Activated CD4-positive, alpha-beta T cell treated with anti-CD3 and anti-CD28 coated beads, Interleukin-2, amount 10 ng/mL, durations not matched to agents 7 days and 5 days (primary cell): ENCODE results near the gene CHODL. TPM values are rescaled to one million over a fixed set of nuclear protein-coding genes. Genes with fewer than 3 reads are reported as not detected.

Source experiments
- CTCF ChIA-PET: fragments of 350-600 bp; sonication (Branson Sonifier 250); formaldehyde crosslinking; loops from one replicate; lab custom pipeline; 2021; ENCODE audit warnings: antibody characterized with exemption; lab: Charles Lee
- POLR2A ChIA-PET: fragments of 350-600 bp; sonication (Branson Sonifier 250); formaldehyde crosslinking; loops from one replicate; lab custom pipeline; 2021; ENCODE audit warnings: antibody characterized with exemption; lab: Charles Lee
- DNase-seq: peaks from one replicate; pipeline ENCODE4 v3.0.0-alpha.2; 2020
- H3K27ac Mint-ChIP-seq: one replicate; pipeline ENCODE4 v1.8.0; 2021; ENCODE audit warnings: mild to moderate bottlenecking, moderate library complexity, mixed read lengths
- H3K27me3 Mint-ChIP-seq: one replicate; pipeline ENCODE4 v1.8.0; 2021; ENCODE audit warnings: mixed read lengths
- H3K36me3 Mint-ChIP-seq: one replicate; pipeline ENCODE4 v1.8.0; 2021; ENCODE audit warnings: low read depth, mixed read lengths
- H3K4me1 Mint-ChIP-seq: one replicate; pipeline ENCODE4 v1.8.0; 2021; ENCODE audit warnings: mixed read lengths
- H3K4me3 Mint-ChIP-seq: one replicate; pipeline ENCODE4 v1.8.0; 2021; ENCODE audit warnings: mild to moderate bottlenecking, moderate library complexity, mixed read lengths
- H3K9me3 Mint-ChIP-seq: one replicate; pipeline ENCODE4 v1.8.0; 2021; ENCODE audit warnings: mixed read lengths
- total RNA-seq, 2 experiments: library from RNA; stranded (reverse); gene quantifications; one replicate each; pipeline ENCODE4 v1.2.3, GENCODE V29; 2021

Gene CHODL
- total RNA-seq, 2 experiments from 2014 or later: 0.15 to 0.22 TPM

GRCh38 chr21:18253221-18253620 is 8.6 kb downstream of the CHODL start:
- POLR2A ChIA-PET: no interaction called here
- CTCF ChIA-PET: interaction anchor here (0.5 kb wide), 1 partner anchor 104 kb away, joined by 4 read pairs; no protein-coding TSS in a partner anchor

GRCh38 chr21:18253799-18254198 is 9.2 kb downstream of the CHODL start:
- no peaks in the 10 kb centered on the region for H3K27me3 Mint-ChIP-seq
- CTCF ChIA-PET: no interaction called here
- H3K4me3 Mint-ChIP-seq: no peak overlapping the region
- no peaks in the 10 kb centered on the region for H3K4me1 Mint-ChIP-seq
- no peak overlapping the region for H3K27ac Mint-ChIP-seq
- no peaks in the 10 kb centered on the region for H3K9me3 Mint-ChIP-seq
- no peak for DNase-seq
- POLR2A ChIA-PET: no interaction called here
- no peaks in the 10 kb centered on the region for H3K36me3 Mint-ChIP-seq

More at GRCh38 chr21:18253221-18253620, 8.6 kb downstream of the CHODL start:
- Mint-ChIP-seq H3K4me1 (no peaks in the 10 kb centered on the region), H3K27ac (no peak overlapping the region), H3K4me3 (no peak overlapping the region), H3K36me3 (no peaks in the 10 kb centered on the region), H3K27me3 (no peaks in the 10 kb centered on the region), H3K9me3 (no peaks in the 10 kb centered on the region)
- no peak for DNase-seq

- CTCF ChIA-PET: no interaction called here
- POLR2A ChIA-PET: no interaction called here
- Mint-ChIP-seq H3K4me1 (no peaks in the 10 kb centered on the region), H3K27ac (no peak overlapping the region), H3K4me3 (no peak overlapping the region), H3K36me3 (no peaks in the 10 kb centered on the region), H3K27me3 (no peaks in the 10 kb centered on the region), H3K9me3 (no peaks in the 10 kb centered on the region)
- DNase-seq: no peak
These were observed 21.3 kb downstream of the CHODL start for GRCh38 chr21:18265944-18266343.

GRCh38 chr21:18267496-18267895 is 22.9 kb downstream of the CHODL start:
- ChIA-PET CTCF (no interaction called here), POLR2A (no interaction called here)
- no peak overlapping the region for H3K4me3 Mint-ChIP-seq
- H3K27me3 Mint-ChIP-seq: no peaks in the 10 kb centered on the region
- no peaks in the 10 kb centered on the region for H3K36me3 Mint-ChIP-seq
- H3K4me1 Mint-ChIP-seq: no peaks in the 10 kb centered on the region
- H3K9me3 Mint-ChIP-seq: peaks cover 2% of the 10 kb centered on the region
- no peak for DNase-seq
- H3K27ac Mint-ChIP-seq: no peak overlapping the region

- no peaks in the 10 kb centered on the region for H3K4me1 Mint-ChIP-seq
- no peak overlapping the region for H3K27ac Mint-ChIP-seq
- H3K9me3 Mint-ChIP-seq: peaks cover 2% of the 10 kb centered on the region
- ChIA-PET POLR2A (no interaction called here), CTCF (no interaction called here)
- no peak overlapping the region for H3K4me3 Mint-ChIP-seq
- H3K36me3 Mint-ChIP-seq: no peaks in the 10 kb centered on the region
- no peak for DNase-seq
- H3K27me3 Mint-ChIP-seq: no peaks in the 10 kb centered on the region
These were observed 24.3 kb downstream of the CHODL start for GRCh38 chr21:18268906-18269305.

- no peak for DNase-seq
- H3K9me3 Mint-ChIP-seq: peaks cover 2% of the 10 kb centered on the region
- no peaks in the 10 kb centered on the region for H3K36me3 Mint-ChIP-seq
- H3K27me3 Mint-ChIP-seq: no peaks in the 10 kb centered on the region
- POLR2A ChIA-PET: no interaction called here
- no peaks in the 10 kb centered on the region for H3K4me1 Mint-ChIP-seq
- no peak overlapping the region for H3K27ac Mint-ChIP-seq
- H3K4me3 Mint-ChIP-seq: no peak overlapping the region
- CTCF ChIA-PET: no interaction called here
These were observed 25.2 kb downstream of the CHODL start for GRCh38 chr21:18269856-18270255.

GRCh38 chr21:18273400-18273799 is 28.8 kb downstream of the CHODL start:
- H3K27me3 Mint-ChIP-seq: no peaks in the 10 kb centered on the region
- H3K4me1 Mint-ChIP-seq: no peaks in the 10 kb centered on the region
- no peak overlapping the region for H3K4me3 Mint-ChIP-seq
- H3K9me3 Mint-ChIP-seq: peaks cover 2% of the 10 kb centered on the region
- no peak for DNase-seq
- H3K36me3 Mint-ChIP-seq: no peaks in the 10 kb centered on the region
- ChIA-PET POLR2A (no interaction called here), CTCF (no interaction called here)
- no peak overlapping the region for H3K27ac Mint-ChIP-seq

GRCh38 chr21:18274370-18274769 is 29.7 kb downstream of the CHODL start:
- ChIA-PET CTCF (no interaction called here), POLR2A (no interaction called here)
- no peak for DNase-seq
- Mint-ChIP-seq H3K9me3 (peaks cover 2% of the 10 kb centered on the region), H3K27ac (no peak overlapping the region), H3K4me3 (no peak overlapping the region), H3K4me1 (no peaks in the 10 kb centered on the region), H3K27me3 (no peaks in the 10 kb centered on the region), H3K36me3 (no peaks in the 10 kb centered on the region)

- Mint-ChIP-seq H3K9me3 (peaks cover 2% of the 10 kb centered on the region), H3K36me3 (no peaks in the 10 kb centered on the region), H3K4me1 (no peaks in the 10 kb centered on the region), H3K27me3 (no peaks in the 10 kb centered on the region), H3K4me3 (no peak overlapping the region), H3K27ac (no peak overlapping the region)
- POLR2A ChIA-PET: no interaction called here
- no peak for DNase-seq
- CTCF ChIA-PET: no interaction called here
These were observed 31.1 kb downstream of the CHODL start for GRCh38 chr21:18275781-18276180.

GRCh38 chr21:18285379-18285778 is 40.7 kb downstream of the CHODL start:
- H3K4me1 Mint-ChIP-seq: no peaks in the 10 kb centered on the region
- H3K27me3 Mint-ChIP-seq: no peaks in the 10 kb centered on the region
- H3K27ac Mint-ChIP-seq: no peak overlapping the region
- POLR2A ChIA-PET: no interaction called here
- H3K36me3 Mint-ChIP-seq: no peaks in the 10 kb centered on the region
- no peak overlapping the region for H3K4me3 Mint-ChIP-seq
- DNase-seq: no peak
- CTCF ChIA-PET: no interaction called here
- H3K9me3 Mint-ChIP-seq: no peaks in the 10 kb centered on the region

- Mint-ChIP-seq H3K4me3 (no peak overlapping the region), H3K4me1 (no peaks in the 10 kb centered on the region), H3K9me3 (no peaks in the 10 kb centered on the region), H3K36me3 (no peaks in the 10 kb centered on the region), H3K27ac (no peak overlapping the region), H3K27me3 (no peaks in the 10 kb centered on the region)
- POLR2A ChIA-PET: no interaction called here
- DNase-seq: no peak
- CTCF ChIA-PET: no interaction called here
These were observed 45.2 kb downstream of the CHODL start for GRCh38 chr21:18289876-18290275.

GRCh38 chr21:18294100-18294499 is 49.5 kb downstream of the CHODL start:
- H3K4me1 Mint-ChIP-seq: no peaks in the 10 kb centered on the region
- CTCF ChIA-PET: no interaction called here
- H3K27ac Mint-ChIP-seq: no peak overlapping the region
- H3K9me3 Mint-ChIP-seq: no peaks in the 10 kb centered on the region
- DNase-seq: no peak
- H3K4me3 Mint-ChIP-seq: no peak overlapping the region
- POLR2A ChIA-PET: no interaction called here
- no peaks in the 10 kb centered on the region for H3K27me3 Mint-ChIP-seq
- H3K36me3 Mint-ChIP-seq: no peaks in the 10 kb centered on the region

GRCh38 chr21:18298228-18298627 is 53.6 kb downstream of the CHODL start:
- no peak for DNase-seq
- POLR2A ChIA-PET: no interaction called here
- Mint-ChIP-seq H3K4me1 (no peaks in the 10 kb centered on the region), H3K4me3 (no peak overlapping the region), H3K27me3 (no peaks in the 10 kb centered on the region), H3K36me3 (no peaks in the 10 kb centered on the region), H3K9me3 (no peaks in the 10 kb centered on the region), H3K27ac (no peak overlapping the region)
- CTCF ChIA-PET: no interaction called here
